Uterus (tissue), 2 donors: Measurements from ENCODE around the gene DHRS7B.
"Not testable (repeated sequence)": the region's sequence is repeated elsewhere in the genome, so short reads cannot be mapped to it uniquely, and the experiment has no call there.

ENCODE experiments used
- POLR2A ChIP-seq, 2 donors: fragments of 450-650 bp; IDR thresholded peaks; one replicate each; pipeline ENCODE4 v1.6.1; 2016; ENCODE audit warnings: antibody characterized with exemption in 2 of 2, mild to moderate bottlenecking in 1 of 2, moderate library complexity in 1 of 2
- TF ChIP-seq, protein P1 (sequence below), 4 experiments: fragments of 200-600 bp in 2 of 4; fragments of 450-650 bp in 2 of 4; sonication (generic) in 2 of 4; IDR thresholded peaks; one replicate each; pipeline ENCODE4 v1.5.1; 2016 to 2019; ENCODE audit warnings: antibody characterized with exemption in 4 of 4, mild to moderate bottlenecking in 2 of 4, moderate library complexity in 1 of 4

DNA sequence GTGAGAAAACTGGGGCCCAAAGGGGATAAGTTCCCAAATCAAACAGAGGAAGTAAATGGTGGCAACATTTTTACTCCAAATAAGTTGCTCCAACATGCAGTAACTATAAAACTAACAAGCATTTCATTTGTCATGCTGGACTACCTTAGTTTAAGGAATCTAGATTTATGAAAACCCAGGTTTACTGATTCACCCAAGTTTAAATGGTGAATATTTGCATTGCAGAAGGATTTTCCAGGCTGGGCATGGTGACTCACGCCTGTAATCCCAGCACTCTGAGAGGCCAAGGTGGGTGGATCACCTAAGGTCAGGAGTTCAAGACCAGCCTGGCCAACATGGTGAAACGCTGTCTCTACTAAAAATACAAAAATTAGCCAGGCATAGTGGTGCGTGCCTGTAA, 17.5 kb downstream of the DHRS7B start:
- TF ChIP-seq, protein P1, sequence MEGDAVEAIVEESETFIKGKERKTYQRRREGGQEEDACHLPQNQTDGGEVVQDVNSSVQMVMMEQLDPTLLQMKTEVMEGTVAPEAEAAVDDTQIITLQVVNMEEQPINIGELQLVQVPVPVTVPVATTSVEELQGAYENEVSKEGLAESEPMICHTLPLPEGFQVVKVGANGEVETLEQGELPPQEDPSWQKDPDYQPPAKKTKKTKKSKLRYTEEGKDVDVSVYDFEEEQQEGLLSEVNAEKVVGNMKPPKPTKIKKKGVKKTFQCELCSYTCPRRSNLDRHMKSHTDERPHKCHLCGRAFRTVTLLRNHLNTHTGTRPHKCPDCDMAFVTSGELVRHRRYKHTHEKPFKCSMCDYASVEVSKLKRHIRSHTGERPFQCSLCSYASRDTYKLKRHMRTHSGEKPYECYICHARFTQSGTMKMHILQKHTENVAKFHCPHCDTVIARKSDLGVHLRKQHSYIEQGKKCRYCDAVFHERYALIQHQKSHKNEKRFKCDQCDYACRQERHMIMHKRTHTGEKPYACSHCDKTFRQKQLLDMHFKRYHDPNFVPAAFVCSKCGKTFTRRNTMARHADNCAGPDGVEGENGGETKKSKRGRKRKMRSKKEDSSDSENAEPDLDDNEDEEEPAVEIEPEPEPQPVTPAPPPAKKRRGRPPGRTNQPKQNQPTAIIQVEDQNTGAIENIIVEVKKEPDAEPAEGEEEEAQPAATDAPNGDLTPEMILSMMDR (IDR thresholded peaks at IDR 0.05) = not testable (repeated sequence)
- TF ChIP-seq POLR2A (IDR thresholded peaks at IDR 0.05) = not testable (repeated sequence)
